Choroid plexus epithelial cell (primary cell): ENCODE data around the gene PPP1R7.

Experiments used
- DNase-seq: peaks from one replicate; pipeline ENCODE4 v3.0.0-alpha.2; 2010; ENCODE audit warnings: low read depth
- H3K4me3 ChIP-seq: 2 replicates; pipeline ENCODE4 v1.5.1; 2011; ENCODE audit warnings: low read depth, mild to moderate bottlenecking, control low read depth, low read length, moderate library complexity
- TF ChIP-seq, protein P1 (sequence below): conservative IDR thresholded peaks from 2 replicates; pipeline ENCODE4 v1.5.1; 2011; ENCODE audit warnings: low read depth, mild to moderate bottlenecking, control low read depth, inconsistent platforms, low read length, moderate library complexity

Gene PPP1R7

DNA sequence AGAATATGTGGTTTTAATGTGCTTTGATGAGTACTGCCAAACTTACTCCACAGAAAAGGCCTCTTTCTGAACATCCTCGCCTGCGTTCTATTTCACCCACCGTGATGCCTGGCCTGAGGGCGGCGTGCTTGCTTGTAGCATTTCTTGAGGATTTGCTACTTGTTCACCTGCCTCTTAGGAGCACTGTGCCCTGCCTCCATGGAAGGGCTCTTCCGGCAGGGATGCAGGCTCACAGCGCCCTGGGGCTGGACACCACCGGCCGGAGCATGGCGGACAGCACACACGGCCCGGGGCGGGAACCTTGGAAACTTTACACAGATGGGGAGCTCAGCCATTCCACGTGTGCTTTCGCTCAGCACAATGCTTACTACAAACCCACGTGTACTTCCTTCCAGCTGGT, 75.3 kb downstream of the PPP1R7 start:
- no peak for DNase-seq
- TF ChIP-seq, protein P1, sequence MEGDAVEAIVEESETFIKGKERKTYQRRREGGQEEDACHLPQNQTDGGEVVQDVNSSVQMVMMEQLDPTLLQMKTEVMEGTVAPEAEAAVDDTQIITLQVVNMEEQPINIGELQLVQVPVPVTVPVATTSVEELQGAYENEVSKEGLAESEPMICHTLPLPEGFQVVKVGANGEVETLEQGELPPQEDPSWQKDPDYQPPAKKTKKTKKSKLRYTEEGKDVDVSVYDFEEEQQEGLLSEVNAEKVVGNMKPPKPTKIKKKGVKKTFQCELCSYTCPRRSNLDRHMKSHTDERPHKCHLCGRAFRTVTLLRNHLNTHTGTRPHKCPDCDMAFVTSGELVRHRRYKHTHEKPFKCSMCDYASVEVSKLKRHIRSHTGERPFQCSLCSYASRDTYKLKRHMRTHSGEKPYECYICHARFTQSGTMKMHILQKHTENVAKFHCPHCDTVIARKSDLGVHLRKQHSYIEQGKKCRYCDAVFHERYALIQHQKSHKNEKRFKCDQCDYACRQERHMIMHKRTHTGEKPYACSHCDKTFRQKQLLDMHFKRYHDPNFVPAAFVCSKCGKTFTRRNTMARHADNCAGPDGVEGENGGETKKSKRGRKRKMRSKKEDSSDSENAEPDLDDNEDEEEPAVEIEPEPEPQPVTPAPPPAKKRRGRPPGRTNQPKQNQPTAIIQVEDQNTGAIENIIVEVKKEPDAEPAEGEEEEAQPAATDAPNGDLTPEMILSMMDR, result no peak
- H3K4me3 ChIP-seq, result no peak overlapping the region

GRCh38 chr2:241225983-241226382, 75.7 kb downstream of the PPP1R7 start:
- TF ChIP-seq, protein P1, result no peak
- DNase-seq, result no peak

GRCh38 chr2:241226723-241227572, 76.7 kb downstream of the PPP1R7 start:
- DNase-seq, result no peak
- TF ChIP-seq, protein P1, result no peak
- H3K4me3 ChIP-seq, result no peak overlapping the region

More at GRCh38 chr2:241225983-241226382, 75.7 kb downstream of the PPP1R7 start:
- no peak overlapping the region for H3K4me3 ChIP-seq

GRCh38 chr2:241227594-241227993, 77.3 kb downstream of the PPP1R7 start:
- DNase-seq, result no peak
- TF ChIP-seq, protein P1, result no peak
- H3K4me3 ChIP-seq, result no peak overlapping the region

DNA sequence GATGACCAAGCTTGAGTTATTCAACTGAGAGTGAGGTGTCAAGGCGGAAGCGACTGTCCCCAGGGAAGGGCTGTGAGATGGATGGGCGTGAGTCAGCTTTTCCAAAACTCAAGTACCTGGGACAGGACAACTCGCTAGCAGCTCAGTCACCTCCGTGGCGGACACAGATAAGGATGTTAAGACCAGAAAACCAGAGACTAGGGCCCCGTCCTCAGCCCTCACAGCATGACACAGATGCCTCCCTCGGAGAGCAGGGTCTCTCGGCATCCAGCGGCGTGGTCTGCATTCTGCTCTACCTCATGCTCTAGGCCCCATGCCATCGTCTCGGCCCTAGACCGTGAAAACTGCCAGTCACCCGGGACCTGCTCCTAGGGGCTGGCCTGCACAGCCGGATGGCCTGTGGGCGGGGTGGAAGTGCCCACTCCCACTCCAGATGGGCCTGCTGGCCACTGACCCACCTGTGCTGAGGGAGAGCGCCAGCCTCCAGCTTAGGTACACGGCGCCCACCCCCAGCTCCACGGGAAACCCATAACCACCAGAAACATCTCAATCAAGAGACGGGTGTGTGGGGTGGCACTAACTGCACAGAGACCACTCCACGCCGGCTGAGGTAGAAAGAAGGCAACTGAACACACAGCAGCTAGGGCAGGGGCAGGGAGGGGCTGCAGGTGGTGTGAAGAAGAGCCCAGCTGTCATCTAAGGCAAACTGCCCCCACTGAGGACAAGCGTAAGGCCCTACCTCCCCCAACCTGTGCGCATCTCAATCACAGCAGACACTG, 78.0 kb downstream of the PPP1R7 start:
- no peak overlapping the region for H3K4me3 ChIP-seq
- no peak for DNase-seq
- TF ChIP-seq, protein P1, result no peak

DNA sequence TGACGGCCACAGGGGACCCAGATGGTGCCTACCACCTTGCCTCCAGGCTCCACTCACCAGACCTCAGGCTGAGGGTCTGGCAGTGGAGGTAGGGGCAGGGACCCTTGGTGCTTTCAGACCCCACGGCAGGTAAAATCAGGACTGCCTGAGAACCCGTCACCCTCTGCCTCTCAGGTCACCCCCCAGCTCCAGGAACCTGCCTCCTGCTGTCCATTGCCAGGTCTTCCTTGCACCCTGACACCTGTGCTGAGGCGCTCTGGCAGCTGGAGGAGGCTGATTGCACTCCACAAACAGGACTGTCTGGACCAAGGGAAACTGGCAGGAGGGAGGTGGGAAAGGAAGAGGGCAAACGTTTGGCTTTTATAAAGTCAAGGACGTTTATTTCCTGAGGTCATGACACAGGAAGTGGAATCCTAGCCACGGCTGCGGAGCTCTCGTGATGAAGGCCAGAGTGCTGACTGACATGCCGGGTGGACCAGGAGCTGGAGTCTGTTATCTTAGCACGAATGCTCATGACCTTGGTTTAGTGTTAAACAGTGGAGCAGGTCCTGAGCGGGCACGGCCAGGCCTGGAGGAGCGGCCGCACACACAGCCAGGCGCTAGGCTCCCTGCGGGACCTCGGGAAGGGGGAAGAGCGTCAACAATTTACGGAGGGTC, 78.7 kb downstream of the PPP1R7 start:
- TF ChIP-seq, protein P1, result no peak
- no peak overlapping the region for H3K4me3 ChIP-seq
- DNase-seq, result no peak
